T-cell (primary cell): ENCODE measurements around the gene CR1. TPM values are rescaled to one million over a fixed set of nuclear protein-coding genes. Genes with fewer than 3 reads are reported as not detected.
A peak's percentile ranks its signal among the peaks of the same experiment; 100 is the strongest.
"Not testable (repeated sequence)": the region's sequence is repeated elsewhere in the genome, so short reads cannot be mapped to it uniquely, and the experiment has no call there.

Experiments
- ATAC-seq, 4 experiments: fragments of 200-7000 bp in 3 of 4; fragments of 150-1000 bp in 1 of 4; cut with Tn5 transposase; replicated peaks in 1 of 4; 1 replicate in 3 of 4; 2 replicates in 1 of 4; pipeline ENCODE4 v1.10.0; 2021; ENCODE audit warnings: moderate library complexity in 3 of 4, mild to moderate bottlenecking in 2 of 4, moderate number of reproducible peaks in 1 of 4
- CTCF ChIA-PET, 2 donors: fragments of 300-600 bp; sonication (Branson Sonifier 250); formaldehyde crosslinking; loops; one replicate each; lab custom pipeline; 2022; ENCODE audit warnings: antibody characterized with exemption in 2 of 2; lab: Charles Lee
- POLR2A ChIA-PET, 2 donors: fragments of 300-600 bp; sonication (Branson Sonifier 250); formaldehyde crosslinking; loops; one replicate each; lab custom pipeline; 2022; ENCODE audit warnings: antibody characterized with exemption in 2 of 2; lab: Charles Lee
- DNase-seq, 35 experiments: peaks; one replicate each; pipeline versions ENCODE4 v3.0.0 to v3.0.0-alpha.2; 2013 to 2023
- H3K27ac ChIP-seq: one replicate; pipeline ENCODE4 v1.5.1; 2013; ENCODE audit warnings: low read length
- H3K27me3 ChIP-seq, 2 experiments: replicated peaks in 1 of 2; 1 replicate in 1 of 2; 2 replicates in 1 of 2; pipeline versions ENCODE4 v1.6.1 to v1.7.0; 2013; ENCODE audit warnings: low read length in 1 of 2, mixed read lengths in 1 of 2; ENCODE audit not compliant: control insufficient read depth in 2 of 2, insufficient read depth in 2 of 2; ENCODE audit errors: extremely low read depth in 1 of 2
- H3K36me3 ChIP-seq, 2 donors: 1 replicate in 1 of 2; 2 replicates in 1 of 2; pipeline versions ENCODE4 v1.6.1 to v1.7.0; 2013; ENCODE audit warnings: low read length in 1 of 2; ENCODE audit not compliant: control insufficient read depth in 2 of 2, insufficient read depth in 1 of 2; ENCODE audit errors: extremely low read depth in 1 of 2
- H3K4me1 ChIP-seq, 2 experiments: 1 replicate in 1 of 2; 2 replicates in 1 of 2; pipeline versions ENCODE4 v1.6.1 to v1.7.0; 2013; ENCODE audit warnings: low read length in 2 of 2, mixed read lengths in 1 of 2; ENCODE audit not compliant: insufficient read depth in 2 of 2, control insufficient read depth in 1 of 2; ENCODE audit errors: extremely low read depth in 1 of 2
- H3K4me3 ChIP-seq, 2 donors: 1 replicate in 1 of 2; 2 replicates in 1 of 2; pipeline versions ENCODE4 v1.5.1 to v1.7.0; 2013; ENCODE audit warnings: mild to moderate bottlenecking in 2 of 2, low read length in 1 of 2, moderate library complexity in 1 of 2; ENCODE audit not compliant: control insufficient read depth in 1 of 2; ENCODE audit errors: extremely low read depth in 1 of 2
- H3K9me3 ChIP-seq: 2 replicates; pipeline ENCODE4 v1.7.0; 2013
- H3K27ac Mint-ChIP-seq, 2 donors: one replicate each; pipeline ENCODE4 v1.8.0; 2020 to 2021; ENCODE audit warnings: mild to moderate bottlenecking in 2 of 2, mixed read lengths in 2 of 2
- H3K27me3 Mint-ChIP-seq, 2 donors: one replicate each; pipeline ENCODE4 v1.8.0; 2021 to 2022; ENCODE audit warnings: mixed read lengths in 2 of 2
- H3K36me3 Mint-ChIP-seq: one replicate; pipeline ENCODE4 v1.8.0; 2021; ENCODE audit warnings: mixed read lengths
- H3K4me1 Mint-ChIP-seq, 3 donors: one replicate each; pipeline ENCODE4 v1.8.0; 2020 to 2022; ENCODE audit warnings: mixed read lengths in 3 of 3, mild to moderate bottlenecking in 1 of 3
- H3K4me3 Mint-ChIP-seq, 3 donors: one replicate each; pipeline ENCODE4 v1.8.0; 2020 to 2022; ENCODE audit warnings: mild to moderate bottlenecking in 3 of 3, mixed read lengths in 3 of 3, moderate library complexity in 3 of 3
- H3K9me3 Mint-ChIP-seq, 3 donors: one replicate each; pipeline ENCODE4 v1.8.0; 2020 to 2022; ENCODE audit warnings: mixed read lengths in 3 of 3
- WGBS: methylation state at CpG from one replicate; pipeline ENCODE4 v1.1.5; 2013; ENCODE audit warnings: missing lambda C conversion rate; ENCODE audit not compliant: insufficient coverage; 5-methylcytosine and 5-hydroxymethylcytosine counted together
- total RNA-seq, 35 experiments: library from RNA in 6 of 35; stranded (reverse) in 6 of 35; fragments of 120-200 nt in 1 of 35; gene quantifications; one replicate each; pipeline versions ENCODE4 v1.2.1 to v1.2.4 and lab custom pipeline; 2013 to 2026

CR1 gene
- total RNA-seq, 5 donors from 2014 or later (not counting 1 experiment from before 2014, with no cell fraction given): 2.8 to 11.7 (median 8.8) TPM

DNA sequence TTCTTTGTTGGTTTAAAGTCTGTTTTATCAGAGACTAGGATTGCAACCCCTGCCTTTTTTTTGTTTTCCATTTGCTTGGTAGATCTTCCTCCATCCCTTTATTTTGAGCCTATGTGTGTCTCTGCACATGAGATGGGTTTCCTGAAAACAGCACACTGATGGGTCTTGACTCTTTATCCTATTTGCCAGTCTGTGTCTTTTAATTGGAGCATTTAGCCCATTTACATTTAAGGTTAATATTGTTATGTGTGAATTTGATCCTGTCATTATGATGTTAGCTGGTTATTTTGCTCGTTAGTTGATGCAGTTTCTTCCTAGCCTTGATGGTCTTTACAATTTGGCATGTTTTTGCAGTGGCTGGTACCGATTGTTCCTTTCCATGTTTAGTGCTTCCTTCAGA lies 165.5 kb downstream of the CR1 start:
- H3K27me3 ChIP-seq: peaks cover 0 to 24% of the 10 kb centered on the region in 2 experiments
- H3K4me1 ChIP-seq, H3K27ac ChIP-seq, CTCF ChIA-PET, H3K4me3 ChIP-seq, H3K9me3 ChIP-seq, H3K36me3 Mint-ChIP-seq, H3K27ac Mint-ChIP-seq, ATAC-seq, H3K4me3 Mint-ChIP-seq, H3K36me3 ChIP-seq, H3K9me3 Mint-ChIP-seq, DNase-seq, POLR2A ChIA-PET, H3K4me1 Mint-ChIP-seq: not testable (repeated sequence)
- peaks cover 25 to 39% of the 10 kb centered on the region in 2 donors for H3K27me3 Mint-ChIP-seq
- no CpG with 5 or more reads among the region's 2 CpGs for WGBS

GRCh38 chr1:207666342-207666741 lies 170.4 kb downstream of the CR1 start:
- Mint-ChIP-seq H3K4me3 (no peak overlapping the region), H3K27me3 (peaks cover 67 to 69% of the 10 kb centered on the region in 2 donors), H3K27ac (no peak overlapping the region), H3K9me3 (peaks cover 4 to 15% (median 5%) of the 10 kb centered on the region in 3 donors), H3K4me1 (peaks cover 0 to 1% (median 0%) of the 10 kb centered on the region in 3 donors), H3K36me3 (peaks cover 7% of the 10 kb centered on the region)
- Histone ChIP-seq H3K4me3 (no peak overlapping the region), H3K9me3 (no peaks in the 10 kb centered on the region), H3K4me1 (no peaks in the 10 kb centered on the region), H3K36me3 (no peaks in the 10 kb centered on the region), H3K27me3 (peaks cover 12 to 20% of the 10 kb centered on the region in 2 experiments), H3K27ac (no peak overlapping the region)
- no peak for ATAC-seq
- WGBS: no CpG with 5 or more reads among the region's 1 CpG
- CTCF ChIA-PET: interaction anchor here in 1 of 2 donors (0.6 kb wide), 1 partner anchor 20 kb away, joined by 3 read pairs; no protein-coding TSS in a partner anchor
- POLR2A ChIA-PET: no interaction called here
- DNase-seq: no peak

DNA sequence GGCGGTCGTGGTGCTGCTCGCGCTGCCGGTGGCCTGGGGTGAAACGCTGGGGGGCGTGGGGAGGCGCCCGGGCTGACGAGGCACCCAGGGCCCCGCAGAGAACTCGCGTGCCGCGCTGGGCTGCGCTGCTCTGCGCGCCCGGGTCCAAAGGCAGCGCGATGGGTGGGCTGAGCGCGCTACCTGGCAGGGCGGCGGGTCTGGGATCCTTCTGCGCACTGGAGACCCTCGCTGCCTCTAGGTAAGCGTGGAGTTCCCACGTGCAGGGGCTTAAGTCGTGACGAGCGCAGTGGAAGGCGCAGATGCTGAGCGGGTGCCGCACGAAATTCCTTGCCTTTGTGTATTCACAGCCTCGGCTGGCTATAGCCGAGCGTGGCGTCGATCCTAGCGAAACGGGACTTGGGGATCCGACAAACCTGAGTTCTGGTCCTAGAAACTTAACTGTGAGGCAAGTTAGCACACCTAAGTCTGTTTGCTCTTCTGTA lies 173.6 kb downstream of the CR1 start:
- DNase-seq: no peak
- CTCF ChIA-PET: no interaction called here

GRCh38 chr1:207670192-207670591 lies 174.2 kb downstream of the CR1 start:
- no CpG with 5 or more reads among the region's 3 CpGs for WGBS
- POLR2A ChIA-PET: no interaction called here
- no peaks in the 10 kb centered on the region for H3K36me3 ChIP-seq
- Mint-ChIP-seq H3K9me3 (peaks cover 0 to 15% (median 5%) of the 10 kb centered on the region in 3 donors), H3K36me3 (peaks cover 7% of the 10 kb centered on the region), H3K27me3 (peaks cover 66 to 75% of the 10 kb centered on the region in 2 donors), H3K4me3 (no peak overlapping the region), H3K27ac (no peak overlapping the region), H3K4me1 (peaks cover 0 to 1% (median 0%) of the 10 kb centered on the region in 3 donors)
- H3K4me3 ChIP-seq: no peak overlapping the region
- H3K27me3 ChIP-seq: peaks cover 12 to 19% of the 10 kb centered on the region in 2 experiments
- no peak overlapping the region for H3K27ac ChIP-seq
- H3K4me1 ChIP-seq: no peaks in the 10 kb centered on the region
- H3K9me3 ChIP-seq: no peaks in the 10 kb centered on the region
- no peak for ATAC-seq
- CTCF ChIA-PET: no interaction called here
- DNase-seq: no peak

More for the DNA sequence above, 173.6 kb downstream of the CR1 start:
- no peak overlapping the region for H3K27ac Mint-ChIP-seq
- Histone ChIP-seq H3K36me3 (no peaks in the 10 kb centered on the region), H3K27ac (no peak overlapping the region), H3K27me3 (peaks cover 12 to 20% of the 10 kb centered on the region in 2 experiments), H3K4me1 (no peaks in the 10 kb centered on the region), H3K9me3 (no peaks in the 10 kb centered on the region), H3K4me3 (no peak overlapping the region)
- peak overlapping the region in 1 of 3 donors; percentile 5 for H3K4me3 Mint-ChIP-seq
- H3K36me3 Mint-ChIP-seq: peaks cover 7% of the 10 kb centered on the region
- ATAC-seq: no peak
- 16% methylated on average over 44 of the region's 44 CpGs for WGBS
- H3K9me3 Mint-ChIP-seq: peaks cover 0 to 15% (median 5%) of the 10 kb centered on the region in 3 donors
- POLR2A ChIA-PET: no interaction called here
- peaks cover 0 to 1% (median 0%) of the 10 kb centered on the region in 3 donors for H3K4me1 Mint-ChIP-seq
- peaks cover 70 to 76% of the 10 kb centered on the region in 2 donors for H3K27me3 Mint-ChIP-seq

DNA sequence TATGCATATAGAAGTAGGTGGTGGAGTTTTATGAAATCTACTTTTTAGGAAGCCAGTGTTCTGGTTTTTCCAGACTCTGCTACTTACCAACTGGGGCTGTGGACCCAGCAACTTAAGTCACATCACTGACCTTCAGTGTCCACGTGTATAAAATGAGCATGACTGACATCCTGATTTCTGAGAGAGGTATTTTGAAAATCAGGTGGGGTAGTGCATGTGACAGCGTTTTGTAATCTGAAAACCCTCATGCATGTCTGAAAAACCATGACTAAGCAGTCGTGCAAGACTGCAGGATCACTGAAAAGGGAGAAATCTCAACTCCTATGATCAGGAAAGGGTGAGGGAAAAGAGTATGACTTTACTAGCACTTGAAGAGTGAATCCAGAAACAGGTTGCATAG lies 175.0 kb downstream of the CR1 start:
- no peak for DNase-seq
- no peak overlapping the region for H3K27ac ChIP-seq
- no peaks in the 10 kb centered on the region for H3K9me3 ChIP-seq
- H3K27me3 ChIP-seq: peaks cover 12 to 17% of the 10 kb centered on the region in 2 experiments
- no peaks in the 10 kb centered on the region for H3K36me3 ChIP-seq
- Mint-ChIP-seq H3K27me3 (peaks cover 62 to 73% of the 10 kb centered on the region in 2 donors), H3K4me3 (no peak overlapping the region), H3K4me1 (peaks cover 0 to 1% (median 0%) of the 10 kb centered on the region in 3 donors), H3K27ac (no peak overlapping the region), H3K9me3 (peaks cover 0 to 13% (median 4%) of the 10 kb centered on the region in 3 donors), H3K36me3 (peaks cover 5% of the 10 kb centered on the region)
- WGBS: 17% methylated on average over 1 of the region's 3 CpGs
- ATAC-seq: no peak
- H3K4me3 ChIP-seq: no peak overlapping the region
- no peaks in the 10 kb centered on the region for H3K4me1 ChIP-seq
- POLR2A ChIA-PET: no interaction called here
- CTCF ChIA-PET: no interaction called here

GRCh38 chr1:207672522-207673130 lies 176.7 kb downstream of the CR1 start:
- H3K36me3 Mint-ChIP-seq: no peaks in the 10 kb centered on the region
- no peak for ATAC-seq
- peaks cover 6 to 17% of the 10 kb centered on the region in 2 experiments for H3K27me3 ChIP-seq
- CTCF ChIA-PET: no interaction called here
- H3K4me3 ChIP-seq: no peak overlapping the region
- no peaks in the 10 kb centered on the region for H3K36me3 ChIP-seq
- no peak overlapping the region for H3K4me3 Mint-ChIP-seq
- H3K27ac Mint-ChIP-seq: no peak overlapping the region
- no peaks in the 10 kb centered on the region for H3K9me3 Mint-ChIP-seq
- POLR2A ChIA-PET: no interaction called here
- H3K9me3 ChIP-seq: no peaks in the 10 kb centered on the region
- WGBS: 43% methylated on average over 2 of the region's 5 CpGs
- peak in 3 of 35 experiments; percentile 4 to 31 (median 8) for DNase-seq
- no peaks in the 10 kb centered on the region for H3K4me1 ChIP-seq
- peaks cover 0 to 1% (median 0%) of the 10 kb centered on the region in 3 donors for H3K4me1 Mint-ChIP-seq
- no peak overlapping the region for H3K27ac ChIP-seq
- peaks cover 46 to 61% of the 10 kb centered on the region in 2 donors for H3K27me3 Mint-ChIP-seq
